Activated T-cell treated with anti-CD3 and anti-CD28 coated beads, Interleukin-2, amount 50 U/mL, for 1 hour (primary cell): Measurements from ENCODE around the gene NTRK2.

Experiments
- DNase-seq: peaks from one replicate; pipeline ENCODE4 v3.0.0-alpha.2; 2020

Gene NTRK2

DNA sequence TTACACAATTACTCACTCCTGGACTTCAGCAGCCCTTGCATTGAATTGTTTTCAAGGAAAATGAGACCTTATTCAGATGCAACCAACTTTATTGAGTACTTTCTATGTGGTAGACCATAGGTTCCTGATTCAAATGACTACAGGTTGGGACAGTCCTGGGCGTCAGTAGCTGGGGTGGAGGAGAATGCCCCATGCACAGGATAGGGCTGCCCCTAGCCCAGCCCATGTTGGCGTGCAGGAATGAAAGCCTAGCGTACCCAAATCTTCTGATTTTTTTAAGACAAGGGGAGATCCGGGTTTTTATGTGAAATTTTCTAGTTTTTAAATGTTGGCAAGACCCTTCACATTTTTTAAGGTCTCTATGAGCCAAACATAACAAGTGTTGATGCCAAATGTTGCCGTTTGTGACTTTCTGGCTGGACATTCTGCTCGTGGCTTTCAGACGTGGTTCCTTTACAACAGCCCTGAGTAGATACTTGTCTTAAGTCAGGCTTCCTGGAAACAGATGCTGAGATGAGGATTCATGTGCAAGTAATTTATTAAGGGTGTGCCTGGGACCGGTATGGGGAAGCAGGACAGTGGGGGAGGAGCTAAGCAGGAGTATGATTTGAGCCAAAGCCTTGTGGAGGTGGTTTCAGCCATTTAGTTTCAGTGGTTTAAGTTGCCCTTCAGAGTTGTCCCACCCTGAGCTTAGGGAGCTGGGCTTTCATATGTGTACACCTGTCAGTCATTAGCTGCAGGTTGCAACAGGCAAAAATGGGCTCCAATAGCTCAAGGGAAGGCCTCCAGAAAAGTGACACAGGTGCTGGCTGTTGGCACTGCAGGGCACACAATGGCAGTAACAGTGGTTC is 154.1 kb downstream of the NTRK2 start:
- DNase-seq = no peak

DNA sequence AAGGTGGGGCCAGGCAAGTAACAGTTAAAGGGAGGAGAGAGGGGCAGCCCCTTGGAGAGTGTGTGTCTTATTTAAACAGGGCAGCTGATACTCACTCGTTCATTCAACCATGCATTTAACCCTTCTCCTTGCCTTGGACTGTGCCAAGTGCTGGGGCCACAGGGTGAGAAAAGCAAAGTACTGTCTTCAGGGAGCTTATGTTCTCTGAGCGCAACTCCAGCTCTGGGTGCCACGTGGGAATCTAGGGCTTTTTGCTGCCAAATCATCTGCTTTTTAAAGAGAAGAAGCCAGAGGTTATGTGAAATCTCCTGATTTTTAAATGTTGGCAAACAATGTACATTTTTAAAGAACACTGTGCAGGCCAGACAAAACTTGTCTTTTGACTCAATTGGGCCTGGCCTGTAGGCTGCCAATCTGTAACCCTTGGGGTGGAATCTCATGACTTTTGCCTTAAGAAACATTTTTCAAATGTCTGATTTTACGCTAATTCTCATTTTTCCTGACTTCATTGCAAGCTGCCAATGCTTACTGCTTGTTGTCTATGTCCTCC is 157.8 kb downstream of the NTRK2 start:
- DNase-seq = no peak

DNA sequence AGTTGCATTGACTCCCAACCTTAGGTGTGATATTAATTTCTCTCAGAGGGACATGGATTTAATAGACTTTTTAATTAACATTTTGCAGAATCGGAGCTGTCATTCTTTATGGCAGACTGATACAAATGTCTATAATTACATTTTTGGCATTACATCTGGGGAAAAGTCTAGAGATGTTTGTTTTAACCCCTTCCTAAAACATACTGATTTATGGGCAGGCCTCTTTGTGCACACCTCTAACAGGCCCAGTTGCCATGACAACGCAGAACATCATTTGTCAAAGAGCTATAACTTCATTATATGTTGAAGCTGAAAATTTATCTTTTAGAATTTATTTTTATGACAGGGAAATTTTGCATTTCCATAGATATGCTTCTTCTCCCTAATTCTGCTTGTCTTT is 158.5 kb downstream of the NTRK2 start:
- no peak for DNase-seq

DNA sequence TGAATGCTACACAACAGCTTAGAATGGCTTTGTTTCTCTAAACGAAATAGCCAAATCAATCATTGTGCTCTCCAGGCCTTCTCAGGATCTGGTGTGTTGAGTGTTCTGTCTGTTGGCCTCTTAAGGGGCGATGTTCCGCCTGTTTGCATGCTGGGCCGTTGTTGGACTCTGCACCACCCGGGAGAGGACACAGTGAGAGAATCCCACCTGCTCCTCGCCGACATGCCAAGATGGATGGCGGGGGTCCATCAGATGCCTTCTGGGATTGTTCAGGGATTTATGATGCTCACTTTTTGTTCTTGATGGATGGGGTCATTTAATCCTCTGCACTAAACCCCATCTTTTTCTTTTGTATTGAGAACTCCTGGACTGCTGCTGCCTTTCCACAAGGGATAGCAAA is 159.9 kb downstream of the NTRK2 start:
- no peak for DNase-seq

DNA sequence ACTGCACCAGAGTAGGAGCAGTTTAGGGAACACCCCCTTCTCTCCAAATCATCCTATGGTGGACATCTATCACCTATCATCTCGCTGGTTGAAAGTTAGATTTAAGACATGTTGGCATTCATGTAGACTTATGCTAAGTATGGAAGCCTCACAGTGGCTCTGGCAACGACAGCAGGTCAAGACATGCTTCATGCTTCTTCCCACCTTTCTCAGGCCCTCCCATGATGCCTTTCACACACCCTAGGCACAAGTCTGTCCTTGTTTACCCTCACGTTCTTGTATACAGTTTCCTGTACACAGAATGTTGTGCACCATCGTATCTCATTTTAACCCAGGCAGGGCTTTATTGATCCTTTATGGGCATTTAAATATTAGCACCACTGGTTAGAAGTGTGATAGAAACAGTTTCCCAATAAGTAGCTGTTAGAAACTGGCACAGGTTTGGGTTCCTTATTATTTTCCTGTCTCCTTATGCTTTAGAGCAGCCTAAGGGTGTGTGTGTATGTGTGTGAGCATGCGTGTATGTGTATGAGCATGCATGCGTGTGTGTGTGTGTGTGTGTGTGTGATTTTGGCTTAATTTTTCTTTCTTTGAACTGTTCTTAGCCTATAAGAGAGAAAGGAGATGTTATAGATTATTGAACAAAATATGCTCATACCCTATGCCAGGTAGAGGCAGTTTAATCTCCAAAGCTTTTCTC is 160.6 kb downstream of the NTRK2 start:
- no peak for DNase-seq

DNA sequence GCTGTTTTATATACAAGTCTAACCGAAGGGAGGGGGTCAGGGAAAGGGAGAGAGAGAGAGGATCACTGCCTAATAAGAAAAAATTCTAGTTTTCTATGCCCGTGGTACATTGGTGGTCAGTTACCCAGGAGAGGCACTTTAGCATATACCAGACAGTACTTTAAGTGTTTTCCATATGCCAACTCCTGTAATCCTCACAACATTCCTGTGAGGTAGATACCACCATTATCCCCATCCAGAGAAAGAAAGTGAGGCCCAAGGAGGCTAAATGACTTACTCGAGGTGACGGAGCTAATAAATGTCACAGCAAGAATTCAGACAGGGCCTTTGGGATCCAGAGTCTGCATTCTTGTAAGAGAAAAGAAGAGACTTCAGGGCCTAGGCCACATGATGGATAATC is 161.8 kb downstream of the NTRK2 start:
- DNase-seq = no peak

DNA sequence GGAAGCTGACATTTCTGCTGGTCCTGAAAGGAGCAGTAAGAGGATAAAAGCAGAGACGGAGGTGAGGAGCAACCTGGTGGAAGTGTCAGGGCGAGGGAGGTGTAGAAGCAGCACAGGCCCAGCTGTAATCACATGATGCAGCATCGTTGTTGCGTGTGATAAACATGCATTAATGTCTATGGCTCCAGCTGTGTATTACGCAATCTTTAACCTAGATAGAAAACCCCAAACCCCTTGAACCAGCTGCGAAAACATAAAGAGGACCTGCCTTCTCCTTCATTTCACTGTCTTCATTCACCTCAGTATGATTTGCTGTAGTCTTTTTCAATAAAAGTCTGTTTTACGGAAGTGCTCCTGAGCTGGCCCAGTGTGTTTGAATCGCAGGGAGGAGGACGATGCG is 162.9 kb downstream of the NTRK2 start:
- no peak for DNase-seq

DNA sequence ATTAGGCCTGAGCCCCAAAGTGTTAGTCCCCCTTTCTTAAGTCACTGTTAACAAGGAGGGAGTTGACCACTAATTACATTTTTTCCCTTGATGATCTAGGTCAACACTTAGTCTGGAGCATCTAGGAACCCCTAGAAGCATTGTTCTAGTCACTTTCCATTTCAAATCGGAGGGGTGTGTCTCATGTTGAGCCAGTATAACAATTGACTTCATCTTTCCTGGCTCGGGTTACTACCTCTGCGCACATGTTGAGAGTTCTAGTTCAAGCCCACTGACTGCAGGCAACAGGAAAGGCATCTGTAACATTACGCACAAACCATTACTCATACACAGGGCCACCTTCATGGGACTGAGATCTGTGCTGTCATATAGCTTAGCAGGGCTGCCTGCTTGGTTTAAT is 164.9 kb downstream of the NTRK2 start:
- no peak for DNase-seq

DNA sequence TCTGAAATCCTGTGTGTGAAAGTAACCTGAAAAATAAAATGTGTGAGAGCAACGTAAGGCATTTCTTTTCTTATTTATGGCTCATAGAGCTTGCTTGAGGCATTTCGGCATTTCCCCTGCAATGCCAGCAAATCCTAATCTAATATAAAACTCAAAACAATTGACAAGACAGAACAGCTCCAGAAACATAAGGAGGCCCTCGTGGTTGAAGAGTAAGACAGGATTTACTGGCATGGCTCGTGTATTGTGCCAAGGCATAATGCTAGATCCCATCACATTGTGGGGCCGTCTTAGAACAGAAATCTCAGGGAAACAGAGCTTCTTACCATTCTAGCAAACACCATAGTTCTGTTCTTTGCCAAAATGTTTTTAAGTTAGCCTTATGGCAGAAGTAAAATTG is 166.2 kb downstream of the NTRK2 start:
- no peak for DNase-seq

DNA sequence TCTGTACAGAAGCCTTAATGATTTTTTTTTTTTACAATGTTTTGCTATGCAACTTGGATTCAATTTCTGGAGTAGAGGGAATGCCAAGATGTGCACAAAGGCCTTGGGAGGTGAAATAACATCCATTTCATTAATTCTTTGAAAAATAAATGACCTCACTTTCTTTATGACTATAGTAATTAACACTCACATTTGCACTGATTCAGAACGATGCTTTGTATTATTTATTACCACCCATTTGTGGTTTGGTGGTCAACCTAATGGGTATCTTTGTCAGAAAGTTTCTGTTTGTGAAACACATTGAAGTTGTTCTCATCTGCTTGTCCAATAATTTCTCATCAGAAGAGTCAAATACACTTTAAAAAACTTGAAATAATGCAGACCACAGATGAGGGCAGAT is 169.3 kb downstream of the NTRK2 start:
- no peak for DNase-seq

DNA sequence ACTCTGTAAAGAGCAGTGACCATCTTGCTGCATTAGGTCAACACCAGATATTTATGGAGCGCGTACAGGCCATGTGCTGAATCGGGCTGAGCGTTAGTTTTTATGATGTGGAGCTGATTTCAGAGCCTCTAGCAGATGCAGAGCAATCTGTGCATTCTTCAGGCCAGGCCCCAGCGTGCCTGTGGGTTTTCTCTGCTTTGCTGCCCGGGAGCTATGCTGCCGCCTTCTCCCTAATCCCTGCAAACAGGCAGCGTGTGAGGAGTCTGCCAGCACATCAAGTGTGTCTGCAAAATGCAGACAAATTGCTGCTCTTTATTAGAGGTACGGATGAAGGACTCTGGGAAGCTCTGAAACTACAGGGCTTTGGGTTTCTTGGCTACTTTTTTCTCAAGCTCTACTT is 170.0 kb downstream of the NTRK2 start:
- no peak for DNase-seq

DNA sequence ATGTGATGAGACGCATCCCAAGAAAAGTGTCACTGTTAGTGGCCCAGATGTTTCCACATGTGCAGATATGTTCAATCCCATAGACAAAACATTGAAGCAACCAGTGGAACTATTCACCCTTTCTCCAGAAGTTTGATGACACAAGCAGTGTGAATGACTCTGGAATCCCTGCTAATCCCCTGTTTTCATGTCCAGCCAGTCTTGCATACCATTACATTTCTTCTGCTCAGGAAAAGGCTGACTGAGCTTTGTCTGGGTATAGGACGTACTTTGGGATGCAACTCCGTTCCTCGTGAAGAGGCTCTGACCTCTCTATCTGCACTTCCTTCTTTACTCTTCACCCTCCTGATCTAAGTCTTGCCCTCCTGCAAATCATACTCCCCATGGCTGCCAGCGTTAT is 172.4 kb downstream of the NTRK2 start:
- no peak for DNase-seq

DNA sequence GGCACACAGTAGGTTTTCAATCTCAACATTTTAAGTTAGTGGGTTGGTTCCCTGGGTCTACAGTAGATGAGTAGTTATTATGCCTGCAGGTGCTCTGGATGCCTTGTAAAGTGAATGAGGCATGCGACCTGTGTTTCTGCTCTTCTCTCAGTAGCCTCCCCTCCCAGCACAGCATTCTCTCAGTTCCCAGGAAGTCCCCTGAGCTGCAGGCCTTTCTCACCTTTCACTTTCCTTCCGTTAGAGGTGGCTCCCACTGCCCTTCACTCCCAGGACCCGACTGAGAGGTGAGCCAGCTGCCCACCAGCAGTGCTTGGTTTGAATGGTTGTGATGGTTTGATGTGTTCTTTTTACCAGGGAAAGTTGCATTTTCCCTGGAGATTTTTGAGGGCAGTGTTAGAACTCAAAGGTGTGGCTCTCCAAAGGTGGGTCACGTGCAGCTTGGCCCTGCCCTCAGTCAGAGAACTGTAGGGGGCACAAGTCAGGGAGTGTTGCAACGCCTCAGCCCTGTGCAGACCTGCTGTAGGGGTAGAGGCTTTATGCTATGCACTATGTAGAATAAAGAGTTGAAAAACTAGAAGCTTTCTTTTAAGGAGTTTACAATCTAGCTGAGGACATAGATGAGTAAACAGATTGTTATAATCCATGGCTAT is 173.8 kb downstream of the NTRK2 start:
- no peak for DNase-seq

DNA sequence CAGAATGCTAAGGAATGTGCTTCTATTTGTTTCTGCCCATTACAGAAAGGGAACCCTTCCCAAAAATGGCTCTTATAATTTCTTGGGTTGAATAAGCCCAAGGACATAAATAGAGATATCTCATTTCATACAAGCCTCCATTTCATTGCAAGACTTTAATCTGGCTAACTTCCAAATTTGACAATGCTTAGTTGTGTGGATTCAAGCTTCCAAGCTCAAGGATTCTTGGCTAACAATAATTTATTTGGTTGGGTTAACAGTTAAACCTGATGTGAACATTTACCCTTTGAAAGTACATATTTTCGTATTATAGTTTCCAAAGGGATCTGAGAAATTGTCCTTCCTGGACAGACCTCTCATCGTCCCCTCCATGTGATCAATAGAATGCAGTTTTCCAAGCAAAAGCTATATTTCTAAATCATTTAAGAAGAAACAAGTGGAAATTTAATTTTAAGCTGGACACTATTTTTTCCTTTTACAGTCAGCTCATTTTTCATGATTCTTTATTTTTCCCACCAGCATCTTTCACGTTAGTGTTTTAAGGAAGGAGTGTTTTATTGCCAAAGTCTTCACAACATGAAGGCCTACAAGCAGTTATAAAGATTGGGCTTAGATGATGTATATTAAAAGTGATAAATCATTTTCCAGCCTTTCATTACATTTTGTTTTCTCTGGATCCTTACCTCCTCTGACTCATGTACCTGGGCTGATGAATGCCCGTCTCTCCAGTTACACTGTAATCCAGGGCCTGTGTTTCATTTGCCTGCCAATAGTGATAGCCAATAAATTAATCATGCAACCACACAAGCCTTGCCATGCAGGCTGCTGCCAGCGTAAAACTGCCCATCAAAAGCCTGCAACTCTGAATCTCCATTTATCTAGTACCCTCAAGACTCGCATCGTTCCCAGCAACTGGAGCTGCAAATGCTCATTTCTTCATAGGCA is 176.7 kb downstream of the NTRK2 start:
- DNase-seq = no peak

DNA sequence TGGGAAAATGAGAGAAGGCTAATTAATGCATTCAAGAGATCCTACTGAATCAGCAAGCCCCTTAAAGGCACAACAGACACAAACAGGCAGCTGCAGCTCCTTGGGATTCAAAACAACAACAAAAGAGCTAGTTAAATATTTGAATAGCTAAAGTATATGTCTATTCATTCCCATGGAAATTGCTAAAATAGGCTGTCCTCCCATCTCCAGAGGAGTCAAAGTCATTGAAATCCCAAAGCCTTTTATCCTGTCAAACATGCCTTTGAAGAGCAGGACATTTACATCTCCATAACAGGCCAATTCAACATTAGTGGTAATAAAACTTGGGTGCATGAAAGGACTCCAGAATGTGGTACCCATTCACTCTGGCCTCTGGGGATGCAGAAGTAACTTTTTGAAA is 177.4 kb downstream of the NTRK2 start:
- DNase-seq = no peak

DNA sequence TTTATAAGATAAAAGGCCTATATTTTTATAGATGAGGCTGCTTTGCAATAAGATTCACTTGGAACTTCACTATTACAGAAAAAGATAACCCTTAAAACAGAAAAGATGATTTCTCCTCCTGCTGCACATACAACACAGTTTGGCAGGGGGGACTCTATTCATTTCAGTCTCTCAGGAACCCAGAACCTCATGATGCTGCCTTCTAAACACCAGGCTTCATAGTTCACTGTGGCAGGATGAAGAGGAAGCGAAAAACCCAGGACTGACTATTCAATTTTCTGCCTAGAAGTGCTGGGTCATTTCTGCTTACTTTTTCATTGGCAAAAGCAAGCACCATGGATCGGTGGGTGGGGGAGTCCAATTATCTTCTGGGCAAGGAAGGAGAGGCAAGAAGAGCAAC is 179.5 kb downstream of the NTRK2 start:
- no peak for DNase-seq

DNA sequence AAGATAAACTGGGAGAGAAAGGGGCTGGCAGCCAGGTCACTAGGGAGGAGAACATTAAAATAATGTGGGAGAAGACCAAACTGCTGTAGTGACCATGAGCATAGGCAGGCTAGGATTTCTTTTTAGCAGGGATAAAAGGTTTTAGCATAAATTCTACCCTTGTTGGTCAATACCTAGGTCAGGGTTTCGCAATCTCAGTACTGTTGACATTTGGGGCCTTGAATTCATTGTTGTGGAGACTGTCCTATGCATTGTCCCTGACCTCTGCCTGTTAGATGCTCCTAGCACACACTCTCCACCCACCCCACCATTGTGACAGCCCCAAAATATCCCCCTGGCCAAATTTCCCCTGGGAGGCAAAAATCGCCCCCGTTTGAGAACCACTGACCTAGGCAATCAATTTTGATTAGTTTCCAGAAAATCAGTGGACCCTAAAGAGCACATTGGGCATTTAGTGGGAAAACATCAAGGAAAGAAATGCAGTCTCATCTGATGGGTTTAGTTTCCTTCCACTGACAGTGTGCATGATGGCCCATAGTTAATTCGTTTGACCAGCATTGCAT is 181.4 kb downstream of the NTRK2 start:
- no peak for DNase-seq

DNA sequence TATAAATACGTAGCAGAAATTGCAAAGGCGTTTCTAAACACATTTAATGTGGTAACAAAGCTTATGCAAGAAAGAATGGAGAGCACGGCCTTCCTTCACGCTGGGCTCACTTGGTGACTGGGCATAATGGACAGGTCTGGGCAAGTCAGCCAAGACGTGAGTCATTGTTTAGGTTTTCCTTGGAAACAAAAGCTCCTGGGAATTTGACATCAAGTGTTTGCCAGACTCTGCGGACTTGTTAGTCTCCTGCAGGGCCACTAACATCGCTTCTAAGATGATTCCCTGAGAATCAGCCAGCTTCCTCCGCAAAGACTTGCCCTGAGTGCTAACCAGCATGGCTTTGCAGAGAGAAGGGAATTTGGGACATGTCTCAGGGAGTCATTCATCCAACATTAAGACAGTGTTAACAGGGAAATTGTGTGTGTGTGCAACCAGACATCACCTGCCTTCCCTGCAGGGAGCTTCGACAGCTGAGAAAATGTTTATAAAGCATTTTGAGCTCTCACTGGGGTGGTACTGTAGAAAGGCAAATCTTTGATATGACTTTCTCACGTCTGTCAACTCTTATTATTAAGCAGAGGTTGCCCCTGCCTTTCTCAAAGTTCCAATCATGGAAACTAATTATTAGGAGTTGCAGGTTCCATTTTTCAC is 182.5 kb downstream of the NTRK2 start:
- DNase-seq = no peak

DNA sequence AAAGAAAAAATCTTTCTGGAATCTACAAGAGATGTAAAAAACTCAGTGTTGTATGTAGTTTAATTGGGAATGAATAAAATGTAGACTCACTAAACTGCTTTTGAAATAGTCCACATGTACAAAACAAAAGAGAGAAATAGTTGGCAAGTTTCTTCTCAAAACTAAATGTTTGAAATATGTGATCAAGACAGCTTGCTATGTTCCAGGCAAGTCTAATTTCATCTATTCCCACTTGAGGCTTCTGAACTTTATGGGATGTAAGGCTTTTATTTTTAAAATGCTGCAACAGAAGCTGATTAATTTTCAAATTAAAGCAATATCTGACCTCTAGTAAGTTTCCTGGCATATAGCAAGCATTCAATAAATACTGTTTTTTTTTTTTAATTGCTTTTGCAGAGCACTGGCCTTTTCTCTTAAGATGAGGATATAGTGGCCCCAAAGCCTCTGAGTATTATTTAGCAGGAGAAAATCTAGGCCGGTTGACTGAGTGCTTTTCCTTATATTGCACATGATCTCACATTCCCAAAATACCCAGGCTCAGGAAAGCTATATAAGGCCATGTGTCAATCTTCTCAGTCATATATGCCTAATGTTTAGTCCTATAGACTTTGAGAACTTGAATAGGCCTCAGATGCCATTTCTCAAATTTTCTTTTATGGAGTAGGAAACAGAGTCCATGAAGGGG is 183.2 kb downstream of the NTRK2 start:
- DNase-seq = no peak

DNA sequence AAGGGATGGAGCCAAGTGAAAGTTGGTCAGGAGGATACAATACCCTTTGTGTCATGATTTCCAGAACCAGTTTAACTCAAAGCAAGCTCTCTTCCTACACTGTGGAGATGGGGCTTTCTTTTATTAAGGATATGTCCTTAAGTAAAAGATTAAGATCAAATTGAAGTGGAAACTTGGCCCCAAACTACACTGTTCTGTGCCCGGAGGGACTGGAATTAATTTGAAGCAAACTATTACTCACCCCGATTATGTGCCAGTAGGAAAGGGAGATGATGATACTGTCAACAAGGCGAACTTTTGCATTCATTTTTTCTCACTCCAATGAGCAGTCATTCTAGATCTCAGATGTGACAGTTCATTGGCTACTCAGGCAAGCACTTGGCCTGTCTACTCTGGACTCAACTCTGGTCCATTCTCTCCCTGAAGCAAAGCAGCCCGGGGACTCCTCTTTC is 186.7 kb downstream of the NTRK2 start:
- no peak for DNase-seq

DNA sequence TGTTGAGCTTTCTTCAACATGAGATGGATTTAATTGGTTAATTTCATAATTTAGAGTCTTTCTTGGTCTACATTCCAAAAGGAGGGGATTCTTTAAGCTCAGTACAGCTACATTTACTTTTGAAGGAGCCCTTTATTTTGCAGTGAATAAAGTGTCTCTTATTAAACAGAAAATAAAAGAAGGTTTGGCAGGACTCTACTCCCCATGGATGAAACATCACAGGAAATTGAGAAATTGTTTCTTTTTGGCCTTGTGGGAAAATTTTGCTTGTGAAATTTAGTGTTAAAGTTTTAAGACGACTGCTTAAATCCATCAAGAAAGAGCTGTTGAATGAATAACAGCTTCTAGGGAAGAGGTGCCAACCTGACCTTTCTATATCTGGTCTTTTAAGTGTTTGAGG is 187.7 kb downstream of the NTRK2 start:
- DNase-seq = no peak
